IPS-NIHi11 (cell line): ENCODE data around the gene TRAM2.

Source experiments
- DNase-seq: peaks from one replicate; pipeline ENCODE4 v3.0.0; 2012; ENCODE audit warnings: mixed read lengths, low spot score

TRAM2 gene

DNA sequence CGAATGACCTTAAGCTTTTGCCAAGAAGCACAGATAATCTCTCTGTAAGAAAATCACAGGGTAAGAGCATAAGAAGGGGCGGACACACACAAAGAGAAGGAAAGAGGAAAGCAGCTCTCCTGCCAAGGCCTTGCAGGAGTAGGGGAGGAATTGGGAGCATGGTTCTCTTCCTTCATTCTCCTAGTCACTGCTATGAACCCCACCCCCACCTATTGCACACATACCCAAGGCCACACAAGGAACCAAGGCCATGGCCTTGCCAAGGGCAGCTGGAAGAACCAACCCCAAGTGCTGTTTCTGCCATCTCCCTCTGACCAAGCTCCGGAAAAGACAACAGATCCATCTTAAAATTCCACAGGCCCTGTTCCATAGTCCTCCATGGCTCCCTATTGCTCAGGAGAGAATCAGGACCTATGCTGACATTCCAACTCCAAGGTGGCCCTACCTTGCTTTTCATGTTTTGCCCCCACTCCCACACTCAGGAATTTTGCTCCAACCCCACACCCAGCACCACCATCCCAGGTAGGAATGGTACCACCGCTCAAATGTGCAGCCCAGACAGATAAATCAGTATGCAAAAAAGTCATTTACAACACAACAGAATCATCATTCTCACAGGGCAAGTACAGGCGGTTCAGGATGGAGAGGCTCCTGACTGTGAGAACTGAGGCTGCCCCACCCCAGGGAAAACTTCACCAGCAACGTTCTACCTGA, 31.3 kb downstream of the TRAM2 start:
- no peak for DNase-seq

DNA sequence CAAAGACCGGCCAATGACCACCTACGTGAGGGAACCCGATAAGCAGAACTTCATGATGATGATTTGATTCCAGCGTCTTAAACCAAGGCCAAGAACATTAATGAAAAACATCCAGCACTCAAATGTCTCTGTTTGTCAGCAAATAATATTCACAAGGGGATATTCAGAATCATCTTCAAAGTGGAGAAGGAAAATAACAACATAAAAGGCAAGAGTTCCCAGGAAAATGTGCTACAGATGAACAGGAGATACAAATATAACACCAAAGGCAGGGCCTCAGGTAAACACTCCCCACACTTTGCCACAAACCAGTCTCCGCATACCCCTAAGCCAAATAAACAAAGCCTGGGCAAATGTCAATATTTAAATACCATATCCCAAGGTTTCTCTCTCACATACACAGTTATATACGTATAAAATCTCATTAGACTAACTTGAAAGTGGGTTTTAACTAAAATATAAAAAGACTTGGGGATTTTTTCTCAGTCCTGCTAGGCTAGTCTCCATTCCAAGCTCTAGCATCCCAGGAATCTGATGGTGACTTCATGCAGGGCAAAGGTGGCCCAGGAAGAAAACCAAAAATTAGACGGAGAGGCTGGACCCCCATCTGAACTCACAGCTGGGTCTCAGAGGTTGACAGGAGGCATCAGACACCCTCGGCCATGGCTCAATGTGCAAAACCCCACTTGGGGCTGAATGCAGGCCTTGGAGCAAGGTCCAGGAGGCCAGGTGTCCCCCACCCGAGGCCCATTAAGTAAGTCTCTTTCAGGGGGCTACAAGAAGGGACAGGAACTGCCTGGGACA, 32.1 kb downstream of the TRAM2 start:
- DNase-seq = no peak

DNA sequence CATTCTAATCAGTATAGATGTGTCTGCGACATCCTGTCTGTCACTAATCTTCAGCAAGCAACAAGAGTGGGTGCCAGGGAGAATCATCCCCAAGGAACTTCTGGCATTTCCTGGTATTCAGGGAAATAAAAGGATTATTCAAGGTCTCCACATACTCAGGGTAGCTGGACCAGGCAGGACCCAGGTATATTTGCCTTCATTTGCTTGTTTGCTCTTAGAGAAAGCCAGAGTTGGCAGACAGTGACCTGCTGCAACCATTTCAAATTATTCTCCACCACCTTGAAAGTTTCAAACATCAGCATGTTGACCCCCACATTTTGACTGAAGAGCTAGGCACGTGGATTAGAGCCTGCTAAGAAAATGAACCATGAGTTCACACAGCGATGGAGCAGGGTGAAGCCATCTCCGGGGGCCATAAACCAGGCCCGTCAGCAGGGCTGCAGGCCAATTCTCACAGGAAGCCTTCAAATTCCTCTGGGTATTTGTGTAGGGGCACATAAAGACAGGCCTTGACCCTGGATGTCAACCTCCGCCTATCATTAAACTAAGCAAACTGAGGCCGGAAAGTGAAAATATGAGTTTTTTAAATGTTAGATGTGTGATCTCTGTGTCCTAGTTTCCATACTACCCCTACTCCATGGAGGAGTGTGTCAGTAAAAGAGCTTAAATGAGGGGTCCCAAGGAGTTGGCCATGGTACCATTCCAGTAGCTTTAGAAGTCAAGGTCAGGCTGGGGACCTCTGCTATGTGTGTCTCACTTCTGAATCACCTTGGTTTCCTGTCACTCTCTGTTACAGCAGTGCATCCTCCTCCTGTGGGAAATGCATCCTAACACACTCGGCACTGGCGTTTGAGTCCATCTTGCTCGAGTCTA, 32.9 kb downstream of the TRAM2 start:
- no peak for DNase-seq

DNA sequence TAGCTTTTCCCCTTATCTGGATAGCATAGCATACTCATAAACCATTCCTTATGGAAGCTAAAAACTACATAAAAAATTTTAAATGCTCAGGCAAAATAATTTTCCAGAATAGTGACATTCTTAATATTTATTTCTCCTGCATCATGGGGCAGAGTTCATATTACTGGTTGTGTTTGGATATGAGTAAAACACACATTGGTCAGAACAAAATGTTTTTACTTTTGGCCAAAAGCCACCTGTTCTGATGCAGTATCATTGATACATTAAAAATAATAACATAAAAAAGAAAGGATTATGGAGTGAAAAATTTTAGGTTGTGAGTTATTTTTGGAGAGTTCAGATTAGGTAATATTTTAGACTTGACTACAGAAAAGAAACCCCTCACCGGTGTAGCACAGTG, 33.6 kb downstream of the TRAM2 start:
- no peak for DNase-seq

DNA sequence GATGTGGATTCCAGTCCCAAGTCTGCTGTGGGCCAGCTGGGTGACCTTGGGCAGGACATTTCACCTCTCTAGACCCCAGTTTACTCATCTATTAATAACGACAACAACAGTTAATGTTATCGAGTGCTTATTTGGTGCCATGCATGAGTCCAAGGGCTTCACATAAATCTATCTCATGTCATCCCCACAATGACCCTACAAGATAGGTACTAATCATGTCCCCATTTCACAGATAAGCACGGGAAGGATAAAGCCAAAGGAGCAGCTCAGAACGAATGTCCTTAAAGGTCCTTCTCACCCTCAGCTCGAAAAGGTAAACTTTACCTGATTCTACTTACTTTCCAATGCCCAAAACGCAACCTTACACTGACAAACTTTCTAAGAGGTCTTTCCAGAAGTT, 35.7 kb downstream of the TRAM2 start:
- DNase-seq = no peak

DNA sequence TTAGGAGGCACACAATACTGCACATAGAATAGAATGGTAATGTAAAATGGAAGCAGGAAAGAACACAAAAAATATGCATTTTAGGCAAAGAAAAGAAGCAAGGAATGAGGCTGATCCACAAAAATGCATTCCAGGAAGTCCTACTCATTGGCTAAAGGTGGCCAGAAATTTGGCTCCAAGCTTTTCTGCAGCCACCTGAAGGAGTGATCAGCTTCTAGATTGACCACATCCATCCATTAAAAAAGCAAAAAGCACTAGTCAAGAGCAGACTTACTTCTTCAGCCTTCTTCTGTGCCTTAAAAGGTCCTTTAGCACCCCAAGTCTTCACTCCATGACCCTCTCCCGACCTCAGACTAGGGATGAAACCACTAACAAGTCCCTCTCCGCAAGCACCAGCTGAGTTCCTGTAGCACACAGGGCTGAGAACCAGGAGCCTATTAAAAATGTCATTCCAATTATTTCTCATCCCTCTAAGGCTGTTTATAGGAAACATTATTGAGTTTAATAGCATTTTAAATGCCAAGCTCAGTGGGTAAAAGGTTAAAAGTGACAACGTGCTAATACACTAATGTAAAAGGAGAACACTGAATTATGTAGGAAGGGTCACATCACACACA, 36.5 kb downstream of the TRAM2 start:
- no peak for DNase-seq

DNA sequence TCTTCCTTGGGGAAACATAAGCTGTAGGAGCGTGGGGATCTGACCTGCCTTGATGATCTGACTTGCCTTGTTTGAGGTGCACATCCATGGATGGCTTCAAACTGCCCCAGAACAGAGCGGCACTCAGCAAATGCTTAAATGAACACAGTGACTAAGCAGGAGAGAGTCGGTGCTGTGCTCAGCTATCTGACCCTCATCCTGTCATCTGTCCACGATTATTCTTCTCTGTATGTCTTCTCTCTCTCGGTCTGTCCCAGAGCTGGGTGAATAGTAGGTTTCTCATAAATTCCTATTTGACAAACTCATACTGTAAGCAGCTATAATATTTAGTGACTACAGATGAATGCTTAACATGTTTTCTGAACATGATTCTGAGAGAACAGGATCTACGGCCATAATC, 37.3 kb downstream of the TRAM2 start:
- DNase-seq = no peak

- no peak for DNase-seq
Measured at GRCh38 chr6:52538901-52539354, 37.9 kb downstream of the TRAM2 start.

GRCh38 chr6:52538252-52538900, 38.5 kb downstream of the TRAM2 start:
- no peak for DNase-seq

DNA sequence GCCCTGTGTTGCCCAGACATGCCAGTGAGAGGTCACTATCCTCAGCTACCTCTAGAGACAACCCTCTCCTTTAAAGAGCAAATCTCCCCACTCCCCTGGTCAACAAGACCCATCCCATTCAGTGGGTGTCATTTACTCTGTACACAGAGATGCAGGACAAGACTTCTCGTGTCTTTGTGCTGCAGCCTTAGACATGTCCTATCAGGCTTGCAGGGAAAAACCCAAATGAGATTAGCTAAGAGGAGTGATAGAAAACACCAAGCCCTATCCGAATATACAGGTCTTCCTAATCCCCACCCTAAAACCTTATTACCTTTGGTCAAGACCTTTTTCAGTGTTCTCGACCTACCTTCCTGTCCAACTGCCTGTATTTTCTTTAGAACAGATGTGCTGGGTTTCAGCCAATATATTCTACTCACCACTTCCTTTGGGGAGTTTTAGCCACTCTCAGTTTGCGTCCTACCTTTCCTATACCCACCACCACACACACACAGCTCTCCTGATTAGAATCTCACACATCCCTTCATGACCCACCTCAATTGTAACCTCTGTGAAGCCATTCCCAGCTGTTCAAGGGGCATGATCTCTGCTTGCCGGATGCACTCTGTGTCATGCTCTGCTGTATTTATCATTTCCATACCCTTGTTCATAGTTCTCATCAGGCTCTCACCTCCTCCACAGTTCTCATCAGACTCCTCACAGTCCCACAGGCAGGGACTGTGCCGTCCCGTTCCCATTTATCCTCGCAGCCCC, 39.7 kb downstream of the TRAM2 start:
- DNase-seq = no peak

DNA sequence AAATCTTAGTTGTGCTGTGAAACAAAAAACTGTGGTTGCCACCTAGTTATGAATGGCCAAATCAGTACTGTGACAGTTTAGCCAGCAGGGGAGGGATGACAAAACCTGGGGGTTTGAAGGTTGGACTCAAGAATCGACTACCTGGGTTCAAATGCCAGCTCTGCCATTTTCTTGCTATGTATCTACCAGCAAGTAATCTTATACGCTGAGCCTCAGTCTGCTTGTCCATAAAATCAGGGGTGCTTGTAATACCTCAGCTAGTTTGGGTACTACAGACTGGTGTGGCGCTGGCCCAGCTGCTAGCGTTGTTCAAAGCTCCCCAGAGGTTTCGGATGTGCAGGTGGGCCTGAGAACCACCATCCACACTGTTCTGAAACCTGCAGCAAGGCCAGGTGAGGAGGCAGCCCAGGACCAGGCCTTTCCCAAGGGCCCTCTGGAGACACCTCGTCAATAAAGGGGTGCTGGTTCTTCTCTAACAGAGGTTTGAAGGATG, 40.4 kb downstream of the TRAM2 start:
- no peak for DNase-seq

DNA sequence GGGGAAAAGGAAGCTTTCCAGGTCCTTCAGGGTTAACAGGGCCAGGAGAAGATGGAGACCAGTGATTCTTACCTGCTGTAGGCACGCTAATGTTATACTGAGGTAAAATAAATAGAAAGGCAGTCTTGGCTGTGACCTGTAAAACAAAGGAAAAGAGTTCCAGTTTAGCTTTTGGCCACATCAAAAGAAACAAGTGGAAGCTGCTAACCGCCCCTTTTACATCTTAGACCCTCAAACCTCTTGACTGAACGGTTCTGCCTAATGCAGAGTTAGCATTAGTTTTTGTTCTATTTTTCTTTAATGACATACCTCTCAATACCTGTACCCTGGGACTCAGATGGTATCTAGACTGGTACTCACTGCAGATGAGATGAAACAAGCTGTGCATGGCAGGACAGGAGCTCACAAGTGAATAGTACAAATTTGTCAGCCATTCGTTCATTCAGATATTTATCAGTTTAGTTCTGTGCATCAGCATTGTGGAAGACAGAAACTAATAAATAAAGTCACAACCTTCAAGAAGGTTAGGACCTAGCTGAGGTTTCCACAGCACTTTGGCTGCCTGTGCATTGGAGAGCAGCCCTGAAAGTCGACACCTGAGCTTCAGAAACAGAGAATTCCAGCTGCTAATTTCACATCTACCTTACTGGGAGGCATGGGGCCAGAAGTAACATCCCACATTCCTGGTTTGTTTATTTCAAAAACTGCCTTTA, 41.0 kb downstream of the TRAM2 start:
- no peak for DNase-seq

- no peak for DNase-seq
Measured at GRCh38 chr6:52534966-52535390, 41.9 kb downstream of the TRAM2 start.

GRCh38 chr6:52534363-52534762, 42.5 kb downstream of the TRAM2 start:
- no peak for DNase-seq

DNA sequence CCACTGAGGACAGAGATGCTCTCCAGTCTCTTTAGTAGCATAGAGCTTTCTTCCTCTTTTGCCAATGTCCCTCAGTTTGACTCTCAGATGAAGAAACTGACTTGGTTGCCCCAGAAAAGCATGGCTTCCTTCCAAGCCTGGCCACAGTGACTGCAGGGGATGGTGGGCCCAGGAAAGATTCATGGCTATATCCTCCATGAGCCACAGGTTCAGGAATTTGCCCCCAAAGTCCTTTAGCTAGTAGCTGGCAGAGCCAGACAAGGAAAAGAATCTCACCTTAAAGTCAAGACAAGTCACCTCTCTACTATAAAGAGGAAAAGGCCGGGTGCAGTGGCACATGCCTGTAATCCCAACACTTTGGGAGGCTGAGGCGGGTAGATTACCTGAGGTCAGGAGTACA, 43.4 kb downstream of the TRAM2 start:
- DNase-seq = no peak

DNA sequence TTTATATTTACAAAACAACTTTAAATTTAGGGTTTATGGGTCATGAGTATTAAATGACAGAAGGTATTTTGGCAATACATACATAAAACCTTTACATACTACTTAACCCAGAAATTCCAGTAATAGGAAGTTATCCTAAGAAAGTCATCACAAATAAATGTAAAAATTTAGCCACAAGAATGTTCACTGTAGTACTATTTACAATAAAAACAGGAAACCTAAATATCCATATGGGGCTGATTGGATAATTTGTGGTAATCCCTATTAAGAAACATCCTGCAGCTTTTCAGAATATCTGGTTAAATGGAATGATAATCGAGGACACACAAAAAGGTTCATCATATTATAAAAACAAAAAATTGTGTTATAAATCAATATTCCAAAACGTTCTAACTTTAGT, 44.4 kb downstream of the TRAM2 start:
- no peak for DNase-seq

DNA sequence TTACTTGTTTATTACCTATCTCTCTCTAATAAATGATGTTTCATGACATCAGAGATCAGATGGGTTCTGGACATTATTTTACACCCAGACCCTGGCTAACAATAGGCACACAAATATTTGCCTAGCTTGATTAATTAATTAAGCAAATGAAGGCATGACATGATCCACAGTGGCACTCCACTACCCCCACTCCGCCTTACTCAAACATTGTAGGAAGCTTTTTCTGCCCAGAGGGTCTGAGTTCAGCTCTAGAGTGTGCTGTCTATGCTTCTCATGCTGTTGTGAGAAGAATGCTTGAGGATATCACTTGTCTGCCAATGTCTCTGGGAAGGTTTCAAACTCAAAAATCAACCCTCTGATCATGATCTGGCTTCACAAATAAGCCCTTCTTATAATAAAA, 45.0 kb downstream of the TRAM2 start:
- DNase-seq = no peak

- DNase-seq = no peak
Measured at GRCh38 chr6:52531396-52531795, 45.5 kb downstream of the TRAM2 start.

DNA sequence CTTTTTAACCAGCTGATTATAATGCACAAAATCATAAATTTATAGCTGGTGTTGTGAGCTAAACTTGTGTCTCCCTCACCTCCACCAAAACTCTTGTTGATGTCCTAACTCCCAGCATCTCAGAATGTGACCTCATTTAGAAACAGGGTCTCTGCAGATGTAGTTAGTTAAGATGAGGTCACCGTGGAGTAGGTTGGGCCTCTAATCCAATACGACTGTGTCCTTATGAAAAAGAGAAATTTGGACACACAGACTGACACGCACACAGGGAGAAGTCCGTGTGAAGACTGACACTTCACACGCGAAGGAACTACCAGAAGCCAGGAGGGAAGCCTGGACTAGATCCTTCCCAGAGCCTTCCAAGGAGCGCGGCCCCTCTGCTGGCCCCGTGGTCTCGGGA, 46.5 kb downstream of the TRAM2 start:
- DNase-seq = no peak

DNA sequence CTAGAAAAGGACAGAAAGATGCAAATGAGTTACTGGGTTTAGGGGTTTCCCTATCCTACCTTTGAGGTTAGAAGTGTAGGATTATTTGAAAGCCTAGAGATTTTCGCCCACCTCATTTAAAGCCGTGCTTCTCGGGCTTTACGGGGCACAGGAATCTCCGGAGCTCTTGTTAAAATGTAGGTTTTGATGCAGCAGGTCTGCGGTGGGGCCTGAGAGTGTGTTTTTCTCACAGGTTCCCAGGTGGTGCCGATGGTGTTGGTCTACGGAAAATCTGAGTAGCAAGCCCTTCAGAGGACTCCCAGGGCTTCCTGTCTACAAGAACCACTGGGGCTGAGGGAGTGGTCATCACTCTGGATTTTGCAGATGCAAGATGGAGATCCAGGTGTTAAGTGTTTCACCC, 47.5 kb downstream of the TRAM2 start:
- no peak for DNase-seq
